Measurements from ENCODE around the gene FBXW9.

The FBXW9 gene

DNA sequence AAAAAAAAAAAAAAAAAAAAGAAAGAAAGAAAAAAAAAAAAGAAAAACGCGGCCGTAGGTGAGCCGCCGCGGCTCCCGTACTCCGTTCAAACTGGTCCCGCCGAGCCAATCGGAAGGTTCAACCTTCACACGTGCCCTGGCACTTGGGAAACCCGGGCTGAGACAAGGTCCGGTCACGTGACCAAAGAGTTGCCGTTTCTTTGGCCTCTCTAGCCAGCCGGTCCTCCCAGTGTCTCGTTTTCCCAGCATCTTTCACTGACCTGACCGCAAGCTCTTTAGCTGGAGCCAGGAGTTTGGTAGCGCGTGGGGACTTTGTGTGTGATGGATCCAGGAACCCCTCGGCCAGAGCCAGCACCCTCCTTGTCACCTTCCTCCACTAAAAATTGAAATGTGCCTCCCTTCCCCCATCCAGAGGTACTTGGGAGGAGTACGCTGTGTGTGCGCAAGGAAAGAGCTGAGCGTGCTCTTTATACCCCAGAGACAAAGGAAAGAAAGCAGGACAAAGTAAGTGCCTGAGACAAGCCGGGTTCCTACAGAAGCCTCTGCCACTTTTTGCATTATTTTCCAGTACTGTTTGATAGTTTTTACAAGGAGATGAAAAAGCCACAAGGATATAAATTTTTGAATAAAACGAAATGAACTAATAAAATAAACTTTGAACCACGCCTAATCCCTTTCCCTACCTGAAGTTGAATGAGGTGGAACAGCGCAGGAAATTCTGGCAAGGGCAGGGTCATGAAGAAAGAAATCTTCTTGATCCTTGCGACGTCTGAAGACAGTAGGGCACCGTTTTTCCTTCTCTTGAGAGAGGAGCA is 26.3 kb upstream of the FBXW9 start:
- Histone ChIP-seq H3K36me3 (ENCODE audit: control insufficient read depth in 2 of 2, insufficient read depth in 1 of 2, low read length in 2 of 2) (peaks cover 14 to 29% of the 10 kb centered on the region in 2 experiments; a peak in 2 of 3 replicates), H3K4me3 (ENCODE audit: low read depth, low read length) (peak overlapping the region; percentile 79), H3K9me3 (ENCODE audit: control insufficient read depth, insufficient read depth, low read depth, low read length) (no peaks in the 10 kb centered on the region), H3K27ac (ENCODE audit: extremely low read depth, low read depth, low read length) (peak overlapping the region; percentile 97), H3K4me1 (ENCODE audit: control insufficient read depth, insufficient read depth, low read length) (no peaks in the 10 kb centered on the region)
- CTCF ChIA-PET, result interaction anchor here (0.6 to 3.3 kb wide), 10 partner anchors 11 to 328 kb away, joined by 3 to 19 read pairs (median 3); partner anchors contain the start of genes GET3 and TRIR
- POLR2A ChIA-PET, result interaction anchor here (0.6 to 5.1 kb wide), 14 partner anchors 9 to 168 kb away, joined by 3 to 89 read pairs (median 4); partner anchors contain the start of genes DHPS, FBXW9, GCDH and GET3
- TF ChIP-seq, protein P1, sequence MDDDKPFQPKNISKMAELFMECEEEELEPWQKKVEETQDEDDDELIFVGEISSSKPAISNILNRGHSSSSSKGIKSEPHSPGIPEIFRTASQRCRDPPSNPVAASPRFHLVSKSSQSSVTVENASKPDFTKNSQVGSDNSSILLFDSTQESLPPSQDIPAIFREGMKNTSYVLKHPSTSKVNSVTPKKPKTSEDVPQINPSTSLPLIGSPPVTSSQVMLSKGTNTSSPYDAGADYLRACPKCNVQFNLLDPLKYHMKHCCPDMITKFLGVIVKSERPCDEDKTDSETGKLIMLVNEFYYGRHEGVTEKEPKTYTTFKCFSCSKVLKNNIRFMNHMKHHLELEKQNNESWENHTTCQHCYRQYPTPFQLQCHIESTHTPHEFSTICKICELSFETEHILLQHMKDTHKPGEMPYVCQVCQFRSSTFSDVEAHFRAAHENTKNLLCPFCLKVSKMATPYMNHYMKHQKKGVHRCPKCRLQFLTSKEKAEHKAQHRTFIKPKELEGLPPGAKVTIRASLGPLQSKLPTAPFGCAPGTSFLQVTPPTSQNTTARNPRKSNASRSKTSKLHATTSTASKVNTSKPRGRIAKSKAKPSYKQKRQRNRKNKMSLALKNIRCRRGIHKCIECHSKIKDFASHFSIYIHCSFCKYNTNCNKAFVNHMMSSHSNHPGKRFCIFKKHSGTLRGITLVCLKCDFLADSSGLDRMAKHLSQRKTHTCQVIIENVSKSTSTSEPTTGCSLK (tag by site-specific recombination; IDR thresholded peaks at IDR 0.05), result no peak
- TF ChIP-seq PRDM1 (tag by site-specific recombination; IDR thresholded peaks at IDR 0.05), result peak; percentile 61
- peak; percentile 63; the same call in 1 of the 2 replicates for TF ChIP-seq ZFP69B (tag by site-specific recombination; IDR thresholded peaks at IDR 0.05)
- TF ChIP-seq ZXDB (tag by site-specific recombination; IDR thresholded peaks at IDR 0.05), result peak; percentile 97
- TF ChIP-seq, protein P2, sequence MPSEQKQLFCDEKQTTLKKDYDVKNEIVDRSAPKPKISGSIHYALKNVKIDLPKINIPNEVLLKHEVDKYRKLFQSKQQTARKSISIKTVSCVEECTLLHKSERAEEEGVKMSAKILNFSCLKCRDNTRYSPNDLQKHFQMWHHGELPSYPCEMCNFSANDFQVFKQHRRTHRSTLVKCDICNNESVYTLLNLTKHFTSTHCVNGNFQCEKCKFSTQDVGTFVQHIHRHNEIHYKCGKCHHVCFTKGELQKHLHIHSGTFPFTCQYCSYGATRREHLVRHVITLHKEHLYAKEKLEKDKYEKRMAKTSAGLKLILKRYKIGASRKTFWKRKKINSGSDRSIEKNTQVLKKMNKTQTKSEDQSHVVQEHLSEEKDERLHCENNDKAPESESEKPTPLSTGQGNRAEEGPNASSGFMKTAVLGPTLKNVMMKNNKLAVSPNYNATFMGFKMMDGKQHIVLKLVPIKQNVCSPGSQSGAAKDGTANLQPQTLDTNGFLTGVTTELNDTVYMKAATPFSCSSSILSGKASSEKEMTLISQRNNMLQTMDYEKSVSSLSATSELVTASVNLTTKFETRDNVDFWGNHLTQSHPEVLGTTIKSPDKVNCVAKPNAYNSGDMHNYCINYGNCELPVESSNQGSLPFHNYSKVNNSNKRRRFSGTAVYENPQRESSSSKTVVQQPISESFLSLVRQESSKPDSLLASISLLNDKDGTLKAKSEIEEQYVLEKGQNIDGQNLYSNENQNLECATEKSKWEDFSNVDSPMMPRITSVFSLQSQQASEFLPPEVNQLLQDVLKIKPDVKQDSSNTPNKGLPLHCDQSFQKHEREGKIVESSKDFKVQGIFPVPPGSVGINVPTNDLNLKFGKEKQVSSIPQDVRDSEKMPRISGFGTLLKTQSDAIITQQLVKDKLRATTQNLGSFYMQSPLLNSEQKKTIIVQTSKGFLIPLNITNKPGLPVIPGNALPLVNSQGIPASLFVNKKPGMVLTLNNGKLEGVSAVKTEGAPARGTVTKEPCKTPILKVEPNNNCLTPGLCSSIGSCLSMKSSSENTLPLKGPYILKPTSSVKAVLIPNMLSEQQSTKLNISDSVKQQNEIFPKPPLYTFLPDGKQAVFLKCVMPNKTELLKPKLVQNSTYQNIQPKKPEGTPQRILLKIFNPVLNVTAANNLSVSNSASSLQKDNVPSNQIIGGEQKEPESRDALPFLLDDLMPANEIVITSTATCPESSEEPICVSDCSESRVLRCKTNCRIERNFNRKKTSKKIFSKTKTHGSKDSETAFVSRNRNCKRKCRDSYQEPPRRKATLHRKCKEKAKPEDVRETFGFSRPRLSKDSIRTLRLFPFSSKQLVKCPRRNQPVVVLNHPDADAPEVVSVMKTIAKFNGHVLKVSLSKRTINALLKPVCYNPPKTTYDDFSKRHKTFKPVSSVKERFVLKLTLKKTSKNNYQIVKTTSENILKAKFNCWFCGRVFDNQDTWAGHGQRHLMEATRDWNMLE (tag by site-specific recombination; conservative IDR thresholded peaks at IDR 0.05; ENCODE audit: low read depth), result peak; percentile 65
- no peak for TF ChIP-seq ZNF433 (tag by site-specific recombination; IDR thresholded peaks at IDR 0.05; ENCODE audit: low read depth)
- no peak for TF ChIP-seq ZNF214 (tag by site-specific recombination; IDR thresholded peaks at IDR 0.05; ENCODE audit: borderline replicate concordance)
- TF ChIP-seq, protein P3, sequence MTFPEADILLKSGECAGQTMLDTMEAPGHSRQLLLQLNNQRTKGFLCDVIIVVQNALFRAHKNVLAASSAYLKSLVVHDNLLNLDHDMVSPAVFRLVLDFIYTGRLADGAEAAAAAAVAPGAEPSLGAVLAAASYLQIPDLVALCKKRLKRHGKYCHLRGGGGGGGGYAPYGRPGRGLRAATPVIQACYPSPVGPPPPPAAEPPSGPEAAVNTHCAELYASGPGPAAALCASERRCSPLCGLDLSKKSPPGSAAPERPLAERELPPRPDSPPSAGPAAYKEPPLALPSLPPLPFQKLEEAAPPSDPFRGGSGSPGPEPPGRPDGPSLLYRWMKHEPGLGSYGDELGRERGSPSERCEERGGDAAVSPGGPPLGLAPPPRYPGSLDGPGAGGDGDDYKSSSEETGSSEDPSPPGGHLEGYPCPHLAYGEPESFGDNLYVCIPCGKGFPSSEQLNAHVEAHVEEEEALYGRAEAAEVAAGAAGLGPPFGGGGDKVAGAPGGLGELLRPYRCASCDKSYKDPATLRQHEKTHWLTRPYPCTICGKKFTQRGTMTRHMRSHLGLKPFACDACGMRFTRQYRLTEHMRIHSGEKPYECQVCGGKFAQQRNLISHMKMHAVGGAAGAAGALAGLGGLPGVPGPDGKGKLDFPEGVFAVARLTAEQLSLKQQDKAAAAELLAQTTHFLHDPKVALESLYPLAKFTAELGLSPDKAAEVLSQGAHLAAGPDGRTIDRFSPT (tag by site-specific recombination; IDR thresholded peaks at IDR 0.05), result peak; percentile 57; the same call in 1 of the 2 replicates
- TF ChIP-seq, protein P4, sequence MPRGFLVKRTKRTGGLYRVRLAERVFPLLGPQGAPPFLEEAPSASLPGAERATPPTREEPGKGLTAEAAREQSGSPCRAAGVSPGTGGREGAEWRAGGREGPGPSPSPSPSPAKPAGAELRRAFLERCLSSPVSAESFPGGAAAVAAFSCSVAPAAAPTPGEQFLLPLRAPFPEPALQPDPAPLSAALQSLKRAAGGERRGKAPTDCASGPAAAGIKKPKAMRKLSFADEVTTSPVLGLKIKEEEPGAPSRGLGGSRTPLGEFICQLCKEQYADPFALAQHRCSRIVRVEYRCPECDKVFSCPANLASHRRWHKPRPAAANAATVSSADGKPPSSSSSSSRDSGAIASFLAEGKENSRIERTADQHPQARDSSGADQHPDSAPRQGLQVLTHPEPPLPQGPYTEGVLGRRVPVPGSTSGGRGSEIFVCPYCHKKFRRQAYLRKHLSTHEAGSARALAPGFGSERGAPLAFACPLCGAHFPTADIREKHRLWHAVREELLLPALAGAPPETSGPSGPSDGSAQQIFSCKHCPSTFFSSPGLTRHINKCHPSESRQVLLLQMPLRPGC (tag by site-specific recombination; IDR thresholded peaks at IDR 0.05), result peak; percentile 83; the same call in 1 of the 2 replicates
- TF ChIP-seq ZNF324 (tag by site-specific recombination; IDR thresholded peaks at IDR 0.05), result peak; percentile 95; the same call in 1 of the 2 replicates
- TF ChIP-seq GLIS1 (tag by site-specific recombination; IDR thresholded peaks at IDR 0.05), result peak; percentile 17
- TF ChIP-seq ZNF202 (tag by site-specific recombination; IDR thresholded peaks at IDR 0.05; ENCODE audit: borderline replicate concordance), result no peak
- no peak for TF ChIP-seq ZNF311 (tag by site-specific recombination; IDR thresholded peaks at IDR 0.05; ENCODE audit: borderline replicate concordance)
- peak; percentile 74; the same call in 1 of the 2 replicates for TF ChIP-seq KLF7 (tag by site-specific recombination; IDR thresholded peaks at IDR 0.05; ENCODE audit: borderline replicate concordance)
- TF ChIP-seq ZNF561 (tag by site-specific recombination; IDR thresholded peaks at IDR 0.05; ENCODE audit: borderline replicate concordance), result peak; percentile 51; the same call in 1 of the 2 replicates
- TF ChIP-seq ZNF658 (tag by site-specific recombination; IDR thresholded peaks at IDR 0.05), result no peak
- peak; percentile 61; the same call in 1 of the 2 replicates for TF ChIP-seq ZNF2 (tag by site-specific recombination; IDR thresholded peaks at IDR 0.05)
- TF ChIP-seq OSR2 (tag by site-specific recombination; IDR thresholded peaks at IDR 0.05), result 0 out of 2 replicates have a peak, but pooled peaks have one; percentile 32
- 0 out of 2 replicates have a peak, but pooled peaks have one; percentile 41 for TF ChIP-seq ZSCAN30 (tag by site-specific recombination; IDR thresholded peaks at IDR 0.05)
- no peak for TF ChIP-seq ZFP41 (tag by site-specific recombination; IDR thresholded peaks at IDR 0.05; ENCODE audit: borderline replicate concordance)
- peak; percentile 77 for TF ChIP-seq ZBTB21 (tag by site-specific recombination; IDR thresholded peaks at IDR 0.05)
- TF ChIP-seq, protein P5, sequence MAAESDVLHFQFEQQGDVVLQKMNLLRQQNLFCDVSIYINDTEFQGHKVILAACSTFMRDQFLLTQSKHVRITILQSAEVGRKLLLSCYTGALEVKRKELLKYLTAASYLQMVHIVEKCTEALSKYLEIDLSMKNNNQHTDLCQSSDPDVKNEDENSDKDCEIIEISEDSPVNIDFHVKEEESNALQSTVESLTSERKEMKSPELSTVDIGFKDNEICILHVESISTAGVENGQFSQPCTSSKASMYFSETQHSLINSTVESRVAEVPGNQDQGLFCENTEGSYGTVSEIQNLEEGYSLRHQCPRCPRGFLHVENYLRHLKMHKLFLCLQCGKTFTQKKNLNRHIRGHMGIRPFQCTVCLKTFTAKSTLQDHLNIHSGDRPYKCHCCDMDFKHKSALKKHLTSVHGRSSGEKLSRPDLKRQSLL (tag by site-specific recombination; IDR thresholded peaks at IDR 0.05), result peak; percentile 43; the same call in 1 of the 2 replicates
- peak; percentile 89 for TF ChIP-seq ZNF76 (tag by site-specific recombination; IDR thresholded peaks at IDR 0.05; ENCODE audit: borderline replicate concordance, low read depth)
